ENCODE results near the gene NSD2.

NSD2 gene

GRCh38 chr4:1826531-1827350, 44.5 kb upstream of the NSD2 start:
- DNase-seq (ENCODE audit: low spot score): no peak
- TF ChIP-seq CTCF (IDR thresholded peaks at IDR 0.05; ENCODE audit: extremely low read depth, insufficient read depth, missing control alignments): no peak
- in situ Hi-C loops (cut with MboI; ENCODE audit: low pct_unique_long_range_greater_than_20kb, low sequenced_read_pairs, unreplicated experiment): no loop called here

- TF ChIP-seq CTCF (IDR thresholded peaks at IDR 0.05; ENCODE audit: extremely low read depth, insufficient read depth, missing control alignments): no peak
- in situ Hi-C loops (cut with MboI; ENCODE audit: low pct_unique_long_range_greater_than_20kb, low sequenced_read_pairs, unreplicated experiment): no loop called here
- DNase-seq (ENCODE audit: low spot score): no peak
Measured at GRCh38 chr4:1830234-1830633, 41.0 kb upstream of the NSD2 start.

DNA sequence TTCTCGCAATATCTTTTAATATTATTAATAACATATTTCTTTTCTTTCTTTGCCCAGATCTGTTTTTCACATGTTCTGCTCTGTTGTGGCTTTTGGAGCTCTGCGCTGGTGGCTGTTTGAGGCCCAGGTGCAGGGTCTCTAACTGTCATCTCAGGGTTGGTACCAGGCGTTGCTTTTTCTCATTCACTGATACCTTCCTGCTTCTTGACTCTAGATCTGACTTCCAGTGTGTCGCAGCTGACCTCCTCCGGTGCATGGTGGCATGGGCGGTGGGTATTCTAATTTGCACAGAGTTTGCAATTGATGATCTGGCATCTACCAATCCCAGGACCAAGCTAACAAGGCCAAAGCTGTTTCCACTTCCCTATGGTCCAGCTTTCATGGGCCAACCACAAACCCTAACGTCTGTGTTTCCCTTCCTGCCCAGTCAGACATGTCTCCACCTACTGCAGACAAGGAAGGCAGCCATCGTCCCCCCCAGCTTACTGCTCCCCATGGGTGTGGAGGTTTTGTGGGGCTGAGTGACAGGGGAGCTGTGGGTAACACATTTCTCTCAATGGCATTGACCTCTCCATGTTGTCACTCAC, 40.5 kb upstream of the NSD2 start:
- DNase-seq (ENCODE audit: low spot score): no peak
- in situ Hi-C loops (cut with MboI; ENCODE audit: low pct_unique_long_range_greater_than_20kb, low sequenced_read_pairs, unreplicated experiment): no loop called here
- TF ChIP-seq CTCF (IDR thresholded peaks at IDR 0.05; ENCODE audit: extremely low read depth, insufficient read depth, missing control alignments): no peak

DNA sequence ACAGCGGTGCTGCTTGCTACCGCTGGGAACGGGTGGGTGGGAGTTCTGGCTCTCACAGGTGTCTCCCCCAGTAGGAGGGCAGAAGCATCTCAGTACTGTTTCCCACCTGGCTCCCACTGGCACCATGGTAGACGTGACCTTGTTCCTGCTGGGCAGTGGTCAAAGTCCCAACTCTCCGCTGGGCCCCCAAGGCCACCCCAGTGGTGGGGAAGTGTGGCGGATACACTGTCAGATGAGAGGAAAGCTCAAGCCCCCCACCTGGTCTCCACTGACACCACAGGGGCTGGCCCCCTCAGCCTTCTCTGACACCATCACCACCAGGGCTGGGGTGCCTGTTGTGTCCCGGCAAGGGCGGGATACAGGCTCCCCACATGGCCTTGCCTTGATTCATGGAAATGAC, 39.9 kb upstream of the NSD2 start:
- in situ Hi-C loops (cut with MboI; ENCODE audit: low pct_unique_long_range_greater_than_20kb, low sequenced_read_pairs, unreplicated experiment): no loop called here
- TF ChIP-seq CTCF (IDR thresholded peaks at IDR 0.05; ENCODE audit: extremely low read depth, insufficient read depth, missing control alignments): no peak
- DNase-seq (ENCODE audit: low spot score): no peak

DNA sequence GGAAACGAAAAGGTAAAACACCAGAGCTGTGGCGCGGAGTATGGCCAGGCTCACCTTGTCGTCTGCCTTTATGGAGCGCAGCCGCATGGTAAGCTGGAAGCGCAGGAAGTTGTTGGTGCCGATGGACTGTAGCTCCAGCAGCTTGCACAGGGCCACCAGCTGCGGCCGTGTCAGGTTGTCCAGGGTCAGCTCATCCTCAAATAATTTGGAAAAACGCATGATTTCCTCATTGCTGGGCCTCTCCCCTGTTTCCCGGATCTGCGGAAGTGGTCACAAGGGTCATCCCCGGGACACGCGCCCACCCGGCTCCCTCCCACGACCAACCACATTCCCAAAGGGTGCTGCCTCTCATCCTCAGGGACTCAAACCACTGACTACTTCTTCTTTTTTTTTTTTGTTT, 38.5 kb upstream of the NSD2 start:
- DNase-seq (ENCODE audit: low spot score): no peak
- in situ Hi-C loops (cut with MboI; ENCODE audit: low pct_unique_long_range_greater_than_20kb, low sequenced_read_pairs, unreplicated experiment): no loop called here
- TF ChIP-seq CTCF (IDR thresholded peaks at IDR 0.05; ENCODE audit: extremely low read depth, insufficient read depth, missing control alignments): no peak

- in situ Hi-C loops (cut with MboI; ENCODE audit: low pct_unique_long_range_greater_than_20kb, low sequenced_read_pairs, unreplicated experiment): no loop called here
- no peak for TF ChIP-seq CTCF (IDR thresholded peaks at IDR 0.05; ENCODE audit: extremely low read depth, insufficient read depth, missing control alignments)
- peak; percentile 34 for DNase-seq (ENCODE audit: low spot score)
Measured at GRCh38 chr4:1833307-1834046, 37.7 kb upstream of the NSD2 start.

Data from GM13977 (cell line).